ENCODE data around the gene CXCR1. TPM values are rescaled to one million over a fixed set of nuclear protein-coding genes. Genes with fewer than 3 reads are reported as not detected.

Gene CXCR1
- total and polyA plus RNA-seq, 2 donors (not counting 1 experiment from before 2014, with no cell fraction given), result 0.04 TPM; not detected in 1

DNA sequence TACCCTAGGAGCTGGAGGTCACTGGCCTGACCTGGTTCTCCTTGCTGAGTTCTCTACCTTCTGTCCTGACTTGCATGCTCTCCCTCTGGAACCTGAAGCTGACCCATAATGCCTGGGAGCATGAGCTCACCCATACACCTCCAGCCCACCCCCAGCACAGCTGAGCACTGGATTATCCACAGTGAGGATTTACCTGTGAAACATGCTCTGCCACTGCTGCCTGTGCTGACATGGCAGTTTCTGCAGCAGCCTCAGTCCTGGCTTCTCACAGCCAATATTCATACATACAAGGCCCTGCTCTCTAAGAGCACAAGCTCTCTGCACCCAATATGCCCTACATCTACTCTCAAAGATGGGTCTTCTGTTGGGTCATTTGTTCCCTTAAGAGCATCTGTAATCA, 35.9 kb downstream of the CXCR1 start:
- Histone ChIP-seq H3K4me1 (ENCODE audit: control insufficient read depth in 2 of 2, insufficient read depth in 2 of 2, low read length in 2 of 2) (no peaks in the 10 kb centered on the region), H3K9me3 (ENCODE audit: control extremely low read depth in 1 of 3, control insufficient read depth in 2 of 3, insufficient read depth in 1 of 3, low read length in 2 of 3) (no peaks in the 10 kb centered on the region), H2AFZ (ENCODE audit: insufficient read depth, low read depth, low read length, poor library complexity, severe bottlenecking) (no peak overlapping the region), H3K36me3 (replicated peaks in 1 of 2; ENCODE audit: control extremely low read depth in 1 of 2, control insufficient read depth in 1 of 2, extremely low read depth in 1 of 2, insufficient read depth in 2 of 2, low read length in 1 of 2) (no peaks in the 10 kb centered on the region), H3K27me3 (replicated peaks in 1 of 4; ENCODE audit: control extremely low read depth in 1 of 4, control insufficient read depth in 3 of 4, insufficient read depth in 4 of 4, low read length in 3 of 4) (peaks cover 0 to 13% (median 5%) of the 10 kb centered on the region in 4 experiments), H3K4me2 (replicated peaks; ENCODE audit: low read depth, low read length, poor library complexity, severe bottlenecking) (no peak overlapping the region), H3K27ac (ENCODE audit: low read length in 2 of 2) (no peak overlapping the region), H4K20me1 (ENCODE audit: control insufficient read depth, insufficient read depth, low read length, poor library complexity, severe bottlenecking) (no peaks in the 10 kb centered on the region), H3K9ac (ENCODE audit: low read length) (no peak overlapping the region), H3K79me2 (ENCODE audit: control insufficient read depth, insufficient read depth, low read length) (no peaks in the 10 kb centered on the region), H3K4me3 (ENCODE audit: control extremely low read depth in 1 of 5, extremely low read depth in 1 of 5, insufficient read depth in 1 of 5, low read depth in 2 of 5, low read length in 4 of 5) (no peak overlapping the region)
- no peak overlapping the region for H3K4me3 Mint-ChIP-seq
- intact Hi-C loops (cut with micrococcal nuclease), result no loop called here
- DNase-seq, result no peak
- POLR2A ChIA-PET, result interaction anchor here (0.7 kb wide), 1 partner anchor 58 kb away, joined by 3 read pairs; no protein-coding TSS in a partner anchor
- ATAC-seq (ENCODE audit: low read depth), result no peak
- no peak overlapping the region for H3K27ac Mint-ChIP-seq
- H3K9me3 Mint-ChIP-seq (ENCODE audit: insufficient read depth), result no peaks in the 10 kb centered on the region
- peaks cover 35% of the 10 kb centered on the region for H3K27me3 Mint-ChIP-seq
- CTCF ChIA-PET, result no interaction called here
- TF ChIP-seq, protein P1, sequence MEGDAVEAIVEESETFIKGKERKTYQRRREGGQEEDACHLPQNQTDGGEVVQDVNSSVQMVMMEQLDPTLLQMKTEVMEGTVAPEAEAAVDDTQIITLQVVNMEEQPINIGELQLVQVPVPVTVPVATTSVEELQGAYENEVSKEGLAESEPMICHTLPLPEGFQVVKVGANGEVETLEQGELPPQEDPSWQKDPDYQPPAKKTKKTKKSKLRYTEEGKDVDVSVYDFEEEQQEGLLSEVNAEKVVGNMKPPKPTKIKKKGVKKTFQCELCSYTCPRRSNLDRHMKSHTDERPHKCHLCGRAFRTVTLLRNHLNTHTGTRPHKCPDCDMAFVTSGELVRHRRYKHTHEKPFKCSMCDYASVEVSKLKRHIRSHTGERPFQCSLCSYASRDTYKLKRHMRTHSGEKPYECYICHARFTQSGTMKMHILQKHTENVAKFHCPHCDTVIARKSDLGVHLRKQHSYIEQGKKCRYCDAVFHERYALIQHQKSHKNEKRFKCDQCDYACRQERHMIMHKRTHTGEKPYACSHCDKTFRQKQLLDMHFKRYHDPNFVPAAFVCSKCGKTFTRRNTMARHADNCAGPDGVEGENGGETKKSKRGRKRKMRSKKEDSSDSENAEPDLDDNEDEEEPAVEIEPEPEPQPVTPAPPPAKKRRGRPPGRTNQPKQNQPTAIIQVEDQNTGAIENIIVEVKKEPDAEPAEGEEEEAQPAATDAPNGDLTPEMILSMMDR (IDR thresholded peaks at IDR 0.05), result no peak
- no peak for TF ChIP-seq EZH2 (IDR thresholded peaks at IDR 0.05; ENCODE audit: borderline replicate concordance, insufficient read depth, low read depth, low read length, poor library complexity, severe bottlenecking)
- no peaks in the 10 kb centered on the region for H3K4me1 Mint-ChIP-seq

- Mint-ChIP-seq H3K4me1 (peaks cover 4% of the 10 kb centered on the region), H3K4me3 (no peak overlapping the region), H3K27me3 (peaks cover 35% of the 10 kb centered on the region), H3K27ac (no peak overlapping the region), H3K9me3 (ENCODE audit: insufficient read depth) (no peaks in the 10 kb centered on the region)
- Histone ChIP-seq H3K9ac (ENCODE audit: low read length) (no peak overlapping the region), H2AFZ (ENCODE audit: insufficient read depth, low read depth, low read length, poor library complexity, severe bottlenecking) (no peak overlapping the region), H3K27ac (ENCODE audit: low read length in 2 of 2) (no peak overlapping the region), H3K4me1 (ENCODE audit: control insufficient read depth in 2 of 2, insufficient read depth in 2 of 2, low read length in 2 of 2) (no peaks in the 10 kb centered on the region), H3K36me3 (replicated peaks in 1 of 2; ENCODE audit: control extremely low read depth in 1 of 2, control insufficient read depth in 1 of 2, extremely low read depth in 1 of 2, insufficient read depth in 2 of 2, low read length in 1 of 2) (no peaks in the 10 kb centered on the region), H3K27me3 (replicated peaks in 1 of 4; ENCODE audit: control extremely low read depth in 1 of 4, control insufficient read depth in 3 of 4, insufficient read depth in 4 of 4, low read length in 3 of 4) (peaks cover 0 to 12% (median 5%) of the 10 kb centered on the region in 4 experiments), H3K4me3 (ENCODE audit: control extremely low read depth in 1 of 5, extremely low read depth in 1 of 5, insufficient read depth in 1 of 5, low read depth in 2 of 5, low read length in 4 of 5) (no peak overlapping the region), H3K79me2 (ENCODE audit: control insufficient read depth, insufficient read depth, low read length) (no peaks in the 10 kb centered on the region), H3K4me2 (replicated peaks; ENCODE audit: low read depth, low read length, poor library complexity, severe bottlenecking) (no peak overlapping the region), H4K20me1 (ENCODE audit: control insufficient read depth, insufficient read depth, low read length, poor library complexity, severe bottlenecking) (no peaks in the 10 kb centered on the region), H3K9me3 (ENCODE audit: control extremely low read depth in 1 of 3, control insufficient read depth in 2 of 3, insufficient read depth in 1 of 3, low read length in 2 of 3) (no peaks in the 10 kb centered on the region)
- DNase-seq, result no peak
- intact Hi-C loops (cut with micrococcal nuclease), result no loop called here
- no peak for TF ChIP-seq EZH2 (IDR thresholded peaks at IDR 0.05; ENCODE audit: borderline replicate concordance, insufficient read depth, low read depth, low read length, poor library complexity, severe bottlenecking)
- TF ChIP-seq, protein P1 (IDR thresholded peaks at IDR 0.05), result no peak
- POLR2A ChIA-PET, result no interaction called here
- CTCF ChIA-PET, result no interaction called here
- WGBS (ENCODE audit: insufficient coverage), result no CpG with 5 or more reads among the region's 2 CpGs
- no peak for ATAC-seq (ENCODE audit: low read depth)
These were observed 36.4 kb downstream of the CXCR1 start for GRCh38 chr2:218130377-218130776.
